HFFc6 (cell line): ENCODE measurements around the gene HACD2. TPM values are rescaled to one million over a fixed set of nuclear protein-coding genes. Genes with fewer than 3 reads are reported as not detected.

Source experiments
- DNase-seq: peaks from one replicate; pipeline ENCODE4 v3.0.0-alpha.2; 2018
- H3K27ac Mint-ChIP-seq: 2 replicates; pipeline ENCODE4 v1.8.0; 2020; ENCODE audit warnings: mild to moderate bottlenecking, mixed read lengths
- H3K27me3 Mint-ChIP-seq: 2 replicates; pipeline ENCODE4 v1.8.0; 2021; ENCODE audit warnings: mild to moderate bottlenecking, moderate library complexity, mixed read lengths; ENCODE audit not compliant: insufficient read depth
- H3K36me3 Mint-ChIP-seq: 2 replicates; pipeline ENCODE4 v1.8.0; 2021; ENCODE audit warnings: low read depth, mixed read lengths
- H3K4me1 Mint-ChIP-seq: 2 replicates; pipeline ENCODE4 v1.8.0; 2020; ENCODE audit warnings: low read depth, mixed read lengths
- H3K4me3 Mint-ChIP-seq: 2 replicates; pipeline ENCODE4 v1.8.0; 2020; ENCODE audit warnings: mild to moderate bottlenecking, moderate library complexity, mixed read lengths
- H3K9me3 Mint-ChIP-seq: 2 replicates; pipeline ENCODE4 v1.8.0; 2020; ENCODE audit warnings: mild to moderate bottlenecking, mixed read lengths
- CTCF ChIP-seq: fragments of 200-600 bp; sonication (generic); IDR thresholded peaks from 2 replicates; pipeline ENCODE4 v1.5.0; 2021; ENCODE audit warnings: antibody characterized with exemption, mild to moderate bottlenecking
- total RNA-seq, 6 experiments: library from RNA; stranded (reverse); fragmentation: NEBNext Ultra II Directional; extraction: Animal tissue kit (Norgen Biotek cat#: 25700); gene quantifications; 2 replicates in 1 of 6; 3 replicates in 5 of 6; pipeline ENCODE4 v1.2.3, GENCODE V29; 2021

HACD2 gene
- total RNA-seq, 6 experiments from 2014 or later = 56.6 to 85.7 (median 75.7) TPM

DNA sequence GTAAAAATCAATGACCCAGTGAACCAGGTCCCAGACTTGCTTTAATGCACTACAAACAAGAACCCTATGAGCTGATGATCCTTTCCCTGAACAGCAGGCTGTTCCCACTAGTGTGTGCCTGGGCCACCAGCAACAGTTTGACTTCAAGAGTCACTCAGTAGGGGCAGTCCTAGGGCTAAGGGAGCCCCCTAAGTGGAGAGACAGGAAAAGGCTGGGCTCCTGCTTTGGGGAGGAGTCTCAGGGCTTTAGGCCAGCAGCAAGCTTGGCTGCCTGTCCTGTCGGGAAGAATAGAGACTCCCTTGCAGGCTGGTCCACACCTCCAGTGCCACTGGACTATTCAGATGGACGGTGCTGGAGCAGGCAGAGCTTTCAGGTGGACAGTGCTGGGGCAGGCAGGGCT is 106.5 kb downstream of the HACD2 start:
- TF ChIP-seq CTCF = no peak
- DNase-seq = no peak
- H3K9me3 Mint-ChIP-seq = no peaks in the 10 kb centered on the region
- no peak overlapping the region for H3K27ac Mint-ChIP-seq
- no peaks in the 10 kb centered on the region for H3K4me1 Mint-ChIP-seq
- peaks cover 38% of the 10 kb centered on the region for H3K27me3 Mint-ChIP-seq
- H3K4me3 Mint-ChIP-seq = no peak overlapping the region
- no peaks in the 10 kb centered on the region for H3K36me3 Mint-ChIP-seq

DNA sequence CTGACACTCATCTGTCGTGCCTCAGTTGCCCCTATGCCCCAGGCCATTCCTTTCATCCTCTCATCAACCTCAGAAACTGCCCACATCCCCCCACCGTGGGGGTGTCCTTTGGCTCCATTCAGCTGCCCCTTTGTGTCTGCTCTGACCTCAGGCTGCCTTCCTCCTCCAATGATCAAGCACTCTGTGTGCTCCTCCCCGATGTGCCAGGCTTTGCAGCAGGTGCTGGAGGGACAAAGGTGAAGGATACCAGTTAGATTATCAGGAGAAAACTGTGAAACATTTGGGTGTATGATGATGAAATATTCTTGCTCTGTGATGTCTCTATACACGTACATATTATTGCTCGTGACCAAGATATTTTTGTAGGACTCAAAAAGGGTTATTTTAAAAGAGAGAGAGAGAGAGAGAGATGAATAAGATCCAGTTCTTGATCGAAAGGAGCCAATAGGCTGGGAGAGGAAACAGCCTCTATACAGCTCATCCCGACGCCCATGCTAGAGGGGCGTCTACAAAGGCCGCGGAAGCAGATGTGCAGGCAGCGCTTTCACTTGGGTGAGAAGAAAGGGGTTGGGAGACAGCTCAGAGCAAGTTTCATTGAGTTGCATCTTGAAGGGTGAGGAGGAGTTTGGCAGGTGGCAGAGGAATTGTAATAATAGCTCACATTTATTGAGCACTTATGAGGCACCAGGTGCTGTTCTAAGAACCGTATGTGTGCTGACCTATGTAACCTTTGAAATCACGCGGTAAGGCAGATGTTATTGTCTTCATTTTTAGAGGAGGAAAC is 107.7 kb downstream of the HACD2 start:
- Mint-ChIP-seq H3K27me3 (peaks cover 40% of the 10 kb centered on the region), H3K27ac (no peak overlapping the region), H3K4me3 (no peak overlapping the region), H3K9me3 (no peaks in the 10 kb centered on the region), H3K36me3 (no peaks in the 10 kb centered on the region), H3K4me1 (no peaks in the 10 kb centered on the region)
- no peak for TF ChIP-seq CTCF
- no peak for DNase-seq

- Mint-ChIP-seq H3K27ac (no peak overlapping the region), H3K9me3 (no peaks in the 10 kb centered on the region), H3K4me1 (no peaks in the 10 kb centered on the region), H3K27me3 (peaks cover 35% of the 10 kb centered on the region), H3K4me3 (no peak overlapping the region), H3K36me3 (no peaks in the 10 kb centered on the region)
- no peak for DNase-seq
- no peak for TF ChIP-seq CTCF
These were observed 109.1 kb downstream of the HACD2 start for GRCh38 chr3:123475786-123476185.

GRCh38 chr3:123471106-123471505 is 113.7 kb downstream of the HACD2 start:
- no peaks in the 10 kb centered on the region for H3K36me3 Mint-ChIP-seq
- no peaks in the 10 kb centered on the region for H3K9me3 Mint-ChIP-seq
- H3K27me3 Mint-ChIP-seq = peaks cover 31% of the 10 kb centered on the region

GRCh38 chr3:123469323-123469995 is 115.4 kb downstream of the HACD2 start:
- Mint-ChIP-seq H3K36me3 (no peaks in the 10 kb centered on the region), H3K4me1 (no peaks in the 10 kb centered on the region), H3K9me3 (no peaks in the 10 kb centered on the region), H3K27me3 (peaks cover 37% of the 10 kb centered on the region), H3K27ac (no peak overlapping the region), H3K4me3 (no peak overlapping the region)
- no peak for DNase-seq
- no peak for TF ChIP-seq CTCF

More at GRCh38 chr3:123471106-123471505, 113.7 kb downstream of the HACD2 start:
- TF ChIP-seq CTCF = no peak
- no peak for DNase-seq
- Mint-ChIP-seq H3K27ac (no peak overlapping the region), H3K4me3 (no peak overlapping the region), H3K4me1 (no peaks in the 10 kb centered on the region)
